ENCODE results near the gene JAG2. TPM values are rescaled to one million over a fixed set of nuclear protein-coding genes. Genes with fewer than 3 reads are reported as not detected.

Gene JAG2
- total RNA-seq, 1 experiment from 2014 or later: 43.7 TPM

- CTCF ChIA-PET: no interaction called here
- Histone ChIP-seq H3K36me3 (ENCODE audit: control insufficient read depth, insufficient read depth, low read length) (no peaks in the 10 kb centered on the region), H3K9me3 (ENCODE audit: control insufficient read depth, insufficient read depth, low read depth, low read length) (no peaks in the 10 kb centered on the region), H3K27me3 (ENCODE audit: control insufficient read depth, insufficient read depth, low read length) (no peaks in the 10 kb centered on the region), H3K27ac (ENCODE audit: low read length) (no peak overlapping the region), H3K4me1 (ENCODE audit: control insufficient read depth, insufficient read depth, low read length) (peaks cover 15% of the 10 kb centered on the region), H3K4me3 (ENCODE audit: low read depth in 2 of 2, low read length in 2 of 2) (no peak overlapping the region)
- DNase-seq (ENCODE audit: low read depth, low spot score): no peak
- TF ChIP-seq POLR2AphosphoS5 (IDR thresholded peaks at IDR 0.05; ENCODE audit: low read depth, low read length) (no peak), TCF7L2 (IDR thresholded peaks at IDR 0.05; ENCODE audit: low read depth, low read length) (no peak), REST (IDR thresholded peaks at IDR 0.05; ENCODE audit: insufficient read depth in 1 of 2, low read depth in 2 of 2, low read length in 1 of 2) (no peak), SIN3A (IDR thresholded peaks at IDR 0.05; ENCODE audit: borderline replicate concordance, insufficient read depth, low read depth, low read length) (no peak), CTCF (IDR thresholded peaks at IDR 0.05) (no peak)
- BruUV-seq (replicated peaks): no TSS peak
- in situ Hi-C loops (cut with HindIII; ENCODE audit: low pct_unique_long_range_greater_than_20kb, low sequenced_read_pairs) (no loop called here), intact Hi-C loops (cut with micrococcal nuclease; ENCODE audit: unreplicated experiment) (loop anchor here (10.0 kb wide), 2 partner anchors 68 to 188 kb away; partner anchors contain the start of gene JAG2)
- ATAC-seq: no peak
- POLR2A ChIA-PET: no interaction called here
Observed at GRCh38 chr14:105096206-105096875, 72.2 kb downstream of the JAG2 start.

- Histone ChIP-seq H3K36me3 (ENCODE audit: control insufficient read depth, insufficient read depth, low read length) (no peaks in the 10 kb centered on the region), H3K27ac (ENCODE audit: low read length) (no peak overlapping the region), H3K9me3 (ENCODE audit: control insufficient read depth, insufficient read depth, low read depth, low read length) (no peaks in the 10 kb centered on the region), H3K4me3 (ENCODE audit: low read depth in 2 of 2, low read length in 2 of 2) (no peak overlapping the region), H3K27me3 (ENCODE audit: control insufficient read depth, insufficient read depth, low read length) (no peaks in the 10 kb centered on the region), H3K4me1 (ENCODE audit: control insufficient read depth, insufficient read depth, low read length) (peaks cover 25% of the 10 kb centered on the region)
- intact Hi-C loops (cut with micrococcal nuclease; ENCODE audit: unreplicated experiment): loop anchor here (10.0 kb wide), 2 partner anchors 69 to 189 kb away; partner anchors contain the start of gene JAG2
- no TSS peak for BruUV-seq (replicated peaks)
- DNase-seq (ENCODE audit: low read depth, low spot score) (no peak), ATAC-seq (no peak)
- CTCF ChIA-PET: no interaction called here
- POLR2A ChIA-PET: no interaction called here
- in situ Hi-C loops (cut with HindIII; ENCODE audit: low pct_unique_long_range_greater_than_20kb, low sequenced_read_pairs): no loop called here
- TF ChIP-seq CTCF (IDR thresholded peaks at IDR 0.05) (no peak), TCF7L2 (IDR thresholded peaks at IDR 0.05; ENCODE audit: low read depth, low read length) (no peak), SIN3A (IDR thresholded peaks at IDR 0.05; ENCODE audit: borderline replicate concordance, insufficient read depth, low read depth, low read length) (no peak), REST (IDR thresholded peaks at IDR 0.05; ENCODE audit: insufficient read depth in 1 of 2, low read depth in 2 of 2, low read length in 1 of 2) (no peak), POLR2AphosphoS5 (IDR thresholded peaks at IDR 0.05; ENCODE audit: low read depth, low read length) (no peak)
Observed at GRCh38 chr14:105095236-105095805, 73.3 kb downstream of the JAG2 start.

All from Panc1 (cell line).